GM18517 (cell line): Measurements from ENCODE around the gene HS3ST5.
"Not testable (repeated sequence)": the region's sequence is repeated elsewhere in the genome, so short reads cannot be mapped to it uniquely, and the experiment has no call there.

Experiments used
- ATAC-seq: cut with Tn5 transposase; IDR thresholded peaks from one replicate; pipeline ENCODE4 v1.9.1; 2021; ENCODE audit warnings: mild to moderate bottlenecking, moderate library complexity; ENCODE audit not compliant: unreplicated experiment

Gene HS3ST5

GRCh38 chr6:114280239-114280982 lies 62.4 kb downstream of the HS3ST5 start:
- no peak for ATAC-seq

GRCh38 chr6:114277220-114277619 lies 65.6 kb downstream of the HS3ST5 start:
- ATAC-seq = no peak

- no peak for ATAC-seq
Observed at GRCh38 chr6:114276783-114277182, 66.0 kb downstream of the HS3ST5 start.

GRCh38 chr6:114274836-114275235 lies 68.0 kb downstream of the HS3ST5 start:
- no peak for ATAC-seq

- no peak for ATAC-seq
Observed at GRCh38 chr6:114272582-114272981, 70.2 kb downstream of the HS3ST5 start.

GRCh38 chr6:114271405-114271804 lies 71.4 kb downstream of the HS3ST5 start:
- no peak for ATAC-seq

DNA sequence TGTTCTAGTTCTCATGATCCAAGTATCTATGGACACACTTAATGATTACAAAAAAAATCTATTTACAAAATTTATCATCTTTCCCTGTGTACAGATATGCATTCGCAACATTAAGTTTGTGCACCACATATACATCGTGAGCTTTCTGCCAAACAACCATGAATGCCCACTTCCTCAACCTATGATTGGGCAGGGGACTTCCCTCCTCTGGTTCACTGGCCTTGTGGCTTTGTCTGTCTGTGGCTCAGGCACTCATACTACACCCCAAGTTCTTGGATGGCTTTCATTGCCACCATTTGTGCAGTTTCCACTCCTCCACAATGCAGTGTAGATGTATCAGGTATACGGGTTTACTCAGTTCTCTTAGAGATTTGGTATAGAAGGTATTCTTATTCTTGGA lies 74.9 kb downstream of the HS3ST5 start:
- ATAC-seq = no peak

DNA sequence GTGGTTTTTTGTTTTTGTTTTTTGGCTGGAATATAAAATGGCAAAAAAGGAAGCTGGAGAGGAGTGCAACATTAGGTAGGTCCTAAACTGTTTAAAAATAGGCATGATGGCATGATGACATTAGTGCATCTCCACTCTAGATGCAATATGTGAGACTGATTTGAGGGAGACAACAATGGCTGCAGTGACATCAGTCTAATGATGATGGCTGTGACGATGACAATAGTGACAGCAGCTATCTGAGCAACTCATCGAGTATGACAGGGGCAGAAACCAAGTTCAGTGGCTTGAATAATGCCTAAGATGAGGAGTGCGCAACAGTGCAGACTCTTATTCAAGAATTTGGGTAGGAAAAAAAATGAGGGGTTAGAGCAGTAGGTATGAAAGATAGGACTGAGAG lies 82.0 kb downstream of the HS3ST5 start:
- no peak for ATAC-seq

- ATAC-seq = no peak
Observed at GRCh38 chr6:114258376-114258775, 84.4 kb downstream of the HS3ST5 start.

- ATAC-seq = no peak
Observed at GRCh38 chr6:114253431-114253830, 89.4 kb downstream of the HS3ST5 start.

- ATAC-seq = no peak
Observed at GRCh38 chr6:114249522-114249921, 93.3 kb downstream of the HS3ST5 start.

DNA sequence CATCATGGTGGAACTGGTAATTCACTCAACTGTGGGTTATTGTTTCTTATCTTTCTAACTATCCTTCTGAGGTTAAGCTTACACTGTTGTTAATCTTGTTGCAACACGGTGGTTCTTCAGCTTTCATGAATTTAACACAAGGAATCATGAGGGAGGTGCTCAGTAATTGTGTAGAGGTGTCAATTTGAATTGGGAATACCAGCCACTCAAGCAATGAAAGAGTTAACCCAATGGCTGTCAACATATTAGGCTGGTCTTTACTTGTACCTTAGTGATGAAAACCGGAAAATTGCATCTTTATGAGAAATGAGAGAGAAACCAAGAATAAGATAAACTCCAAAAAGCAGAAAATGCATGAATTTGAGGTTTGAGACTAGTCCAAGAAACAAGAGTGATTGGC lies 95.7 kb downstream of the HS3ST5 start:
- ATAC-seq = no peak

GRCh38 chr6:114240796-114241195 lies 102.0 kb downstream of the HS3ST5 start:
- ATAC-seq = no peak

DNA sequence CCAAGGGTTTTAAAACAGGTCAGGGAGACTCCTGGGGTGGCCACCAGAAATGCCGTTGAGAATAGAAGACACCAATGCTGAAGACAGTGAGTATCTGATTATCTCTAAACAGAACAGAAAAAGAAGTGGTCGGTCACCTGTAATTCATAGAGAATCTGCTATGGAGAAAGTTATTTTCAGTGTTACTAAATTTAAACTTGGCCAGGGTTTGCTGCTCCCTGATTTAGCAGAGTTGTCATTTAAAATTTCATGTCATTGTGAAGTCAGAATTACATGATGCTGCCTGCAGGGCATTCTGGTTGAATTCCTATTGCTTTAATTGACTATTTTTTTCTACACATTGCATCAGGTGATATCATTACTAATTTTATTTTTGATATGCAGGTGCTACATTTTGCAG lies 114.1 kb downstream of the HS3ST5 start:
- no peak for ATAC-seq

- no peak for ATAC-seq
Observed at GRCh38 chr6:114227944-114228468, 114.8 kb downstream of the HS3ST5 start.

GRCh38 chr6:114220241-114220640 lies 122.6 kb downstream of the HS3ST5 start:
- no peak for ATAC-seq

DNA sequence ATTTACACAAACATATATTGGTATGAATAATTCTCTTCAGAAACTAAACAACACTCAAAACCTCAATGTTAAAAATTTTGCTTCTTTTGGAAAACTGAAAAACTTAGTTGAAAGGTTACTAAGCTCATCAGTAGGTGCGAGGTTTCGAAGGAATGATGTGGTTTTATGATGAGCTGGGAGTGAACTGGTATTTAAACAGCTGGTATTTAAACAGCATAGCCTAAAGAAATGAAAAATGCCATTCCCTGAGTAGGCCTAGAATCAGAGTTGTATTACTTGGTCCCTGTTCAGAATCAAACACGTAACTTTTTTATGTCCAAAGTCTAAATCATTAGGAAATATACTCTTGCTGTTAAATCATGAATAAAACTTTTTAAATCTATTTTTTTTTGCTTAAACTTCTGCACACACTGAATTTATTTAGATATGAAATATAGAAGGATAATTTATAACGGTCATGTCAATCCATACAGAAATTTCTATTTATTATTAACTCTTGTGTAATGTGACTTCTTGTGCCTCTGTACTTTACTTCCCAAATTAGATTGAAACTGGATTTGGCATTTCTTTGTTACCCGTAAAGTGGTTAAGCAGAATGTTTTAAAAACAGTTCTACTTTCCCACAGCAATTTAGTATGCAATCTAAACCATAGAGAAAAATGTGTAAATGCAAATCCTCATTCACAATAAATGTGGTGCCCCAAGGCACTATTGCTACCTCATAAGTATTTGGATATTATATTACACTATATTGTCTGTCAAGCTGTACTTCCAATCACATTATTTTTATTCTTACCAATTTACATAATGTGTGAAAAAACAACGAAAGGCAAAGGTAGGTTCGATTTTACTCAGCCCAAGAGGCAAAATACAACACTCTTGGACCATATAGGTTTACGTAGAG lies 124.1 kb downstream of the HS3ST5 start:
- ATAC-seq = no peak

DNA sequence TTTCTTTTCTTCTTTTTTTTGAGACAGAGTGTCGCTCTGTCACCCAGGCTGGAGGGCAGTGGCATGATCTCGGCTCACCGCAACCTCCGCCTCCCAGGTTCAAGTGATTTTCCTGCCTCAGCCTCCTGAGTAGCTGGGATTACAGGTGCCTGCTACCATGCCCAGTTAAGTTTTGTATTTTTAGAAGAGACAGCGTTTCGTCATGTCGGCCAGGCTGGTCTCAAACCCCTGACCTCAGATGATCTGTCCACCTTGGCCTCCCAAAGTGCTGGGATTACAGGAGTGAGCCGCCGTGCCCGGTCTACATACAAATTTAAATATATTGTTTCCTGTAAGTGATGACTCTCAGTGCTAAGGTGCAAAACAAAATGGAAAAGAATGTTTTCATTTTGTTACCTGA lies 124.8 kb downstream of the HS3ST5 start:
- not testable (repeated sequence) for ATAC-seq

GRCh38 chr6:114216789-114217467 lies 125.9 kb downstream of the HS3ST5 start:
- no peak for ATAC-seq

DNA sequence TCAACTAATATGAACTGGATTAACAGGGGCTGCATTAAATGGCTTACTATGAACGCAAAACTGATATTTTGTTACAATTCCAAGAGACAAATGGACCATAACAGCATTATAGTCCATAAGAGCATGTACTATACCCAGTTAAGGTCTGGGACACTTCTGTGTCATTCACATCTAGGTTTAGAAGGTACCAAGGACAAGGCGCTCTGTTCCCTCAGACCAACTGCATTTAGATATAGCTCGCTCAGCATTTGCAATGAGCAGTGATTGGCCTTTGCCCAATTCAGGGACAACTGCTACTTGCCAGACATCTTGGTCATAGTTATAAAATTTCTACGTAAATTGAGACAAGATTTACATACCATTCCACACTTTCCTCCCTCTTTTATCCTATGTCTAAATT lies 132.4 kb downstream of the HS3ST5 start:
- ATAC-seq = no peak

- ATAC-seq = no peak
Observed at GRCh38 chr6:114203460-114203859, 139.4 kb downstream of the HS3ST5 start.
